Stimulated activated CD4-positive, alpha-beta T cell treated with anti-CD3 and anti-CD28 coated beads, Interleukin-1b, Interleukin-23, amount 100 ng/mL, for 48 hours (primary cell): ENCODE measurements around the gene TEN1.
"Not testable (repeated sequence)": the region's sequence is repeated elsewhere in the genome, so short reads cannot be mapped to it uniquely, and the experiment has no call there.

Experiments
- DNase-seq: peaks from one replicate; pipeline ENCODE4 v3.0.0-alpha.2; 2020

TEN1 gene, protein sequence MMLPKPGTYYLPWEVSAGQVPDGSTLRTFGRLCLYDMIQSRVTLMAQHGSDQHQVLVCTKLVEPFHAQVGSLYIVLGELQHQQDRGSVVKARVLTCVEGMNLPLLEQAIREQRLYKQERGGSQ

DNA sequence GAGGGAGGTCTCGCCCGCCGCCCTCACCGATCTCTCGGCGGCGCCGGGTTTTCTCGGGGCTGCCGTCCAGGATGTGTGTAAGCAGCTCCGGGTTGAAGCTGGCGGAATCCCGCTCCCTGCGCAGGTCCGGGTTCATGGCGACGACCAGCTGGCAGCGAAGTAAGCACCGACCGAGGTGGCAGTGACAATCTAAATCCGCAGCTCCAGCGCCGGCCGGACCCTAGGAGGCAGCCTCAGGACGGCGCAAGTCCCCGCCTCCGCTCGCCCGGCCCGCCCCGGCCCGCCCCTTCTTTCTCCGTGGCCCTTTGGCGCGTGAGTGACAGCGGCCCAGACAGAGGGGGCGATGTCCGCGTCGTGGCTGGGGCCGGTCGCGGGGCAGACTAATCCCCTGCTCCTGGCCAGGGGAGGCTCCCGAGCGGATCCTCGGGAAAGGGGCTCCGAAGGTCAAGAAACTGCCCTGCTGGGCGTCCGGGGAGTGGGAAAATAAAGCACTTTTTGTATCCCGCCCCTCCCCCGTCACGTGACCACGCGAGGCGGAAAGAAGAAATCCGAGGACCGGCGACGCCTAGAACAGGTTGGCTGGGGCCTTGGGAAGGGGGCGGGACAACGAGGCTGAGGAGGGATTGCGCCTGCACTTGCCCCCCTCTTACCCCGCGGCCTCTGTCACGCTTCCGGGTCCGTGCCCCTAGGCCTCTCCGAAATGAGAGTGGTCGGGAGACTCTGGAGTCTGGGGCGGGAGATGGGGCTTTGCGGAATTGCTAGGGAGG, at the start of gene TEN1, which contains the start of gene ACOX1:
TEN1 (plus strand) TSS at position 303 of the 767 bp plus-strand sequence. CDS start 6,953 bp downstream, outside the sequence.
ACOX1 (minus strand) TSS at position 229 of the 767 bp plus-strand sequence; CDS start at position 136, 93 bp downstream.
- peak; percentile 96 for DNase-seq

DNA sequence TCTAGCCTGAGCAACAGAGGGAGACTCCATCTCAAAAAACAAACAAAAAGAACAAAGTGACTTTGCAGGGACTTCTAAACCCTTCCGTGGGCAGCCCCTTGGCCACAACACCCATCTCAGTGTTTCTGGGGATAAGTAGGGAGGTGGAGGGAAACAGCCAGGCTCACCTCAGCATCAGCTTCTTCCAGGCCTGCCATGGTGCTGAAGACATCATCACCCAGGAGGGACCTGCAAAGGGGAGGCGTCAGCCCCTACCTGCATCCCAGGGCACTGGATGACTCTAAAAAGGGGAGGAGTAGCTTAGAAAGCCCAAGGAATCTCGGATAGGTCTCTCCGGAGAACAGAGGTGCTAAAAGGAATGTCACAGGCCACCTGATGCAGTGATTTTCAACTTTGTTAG, 48.0 kb upstream of the TEN1 start:
- no peak for DNase-seq

DNA sequence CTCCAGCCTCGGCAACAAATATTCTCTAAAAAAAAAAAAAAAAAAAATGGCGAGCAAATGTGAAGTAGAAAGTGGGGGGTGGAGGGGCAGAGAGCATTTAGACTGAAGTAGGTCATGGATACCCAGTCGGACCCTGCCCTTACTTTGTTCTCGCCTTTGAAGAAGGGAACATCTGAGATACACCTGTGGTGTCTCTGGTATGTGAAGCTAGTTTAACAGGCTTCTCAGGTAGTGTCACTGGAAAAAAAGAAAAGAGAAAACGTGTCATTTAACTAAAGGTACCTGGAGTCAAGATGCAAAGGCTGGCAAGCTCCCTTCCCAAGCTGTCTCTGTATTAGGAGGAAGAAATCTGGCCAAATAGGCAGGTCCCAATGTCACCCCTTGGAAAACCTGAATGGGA, 46.2 kb upstream of the TEN1 start:
- DNase-seq: no peak

DNA sequence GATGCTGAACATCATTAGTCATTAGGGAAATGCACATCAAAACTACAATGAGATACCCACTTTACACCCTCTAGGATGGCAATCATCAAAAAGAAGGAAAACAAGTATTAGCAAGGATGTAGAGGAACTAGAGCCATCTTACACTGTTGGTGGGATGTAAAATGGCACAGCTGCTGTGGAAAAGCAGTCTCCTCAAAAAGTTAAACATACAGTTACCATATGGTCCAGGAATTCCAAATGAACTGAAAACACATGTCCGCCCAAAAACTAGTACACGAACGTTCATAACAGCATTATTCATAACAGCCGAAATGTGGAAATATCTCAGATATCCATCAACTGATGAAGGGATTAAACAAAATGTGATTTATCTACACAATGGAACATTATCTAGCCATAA, 45.2 kb upstream of the TEN1 start:
- DNase-seq: no peak

DNA sequence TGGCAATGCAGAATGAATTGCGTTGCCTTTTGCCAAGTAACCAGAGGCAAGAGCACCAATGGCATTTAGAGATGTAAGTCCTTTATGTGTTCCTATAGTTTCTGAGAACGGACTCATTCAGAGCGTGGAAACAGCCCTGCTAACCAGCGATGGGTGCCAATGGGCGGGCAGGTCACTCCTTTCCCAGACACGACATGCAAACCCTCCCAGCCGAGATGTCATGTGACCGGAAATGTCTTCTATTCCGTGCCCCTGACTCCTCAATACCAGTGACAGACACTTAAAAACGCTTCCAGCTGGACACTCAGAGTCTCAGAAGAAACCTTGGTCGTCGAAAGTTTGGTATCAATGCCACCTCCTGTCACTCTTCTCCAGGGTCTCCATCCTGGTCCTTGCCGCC, 41.4 kb upstream of the TEN1 start:
- DNase-seq: no peak

DNA sequence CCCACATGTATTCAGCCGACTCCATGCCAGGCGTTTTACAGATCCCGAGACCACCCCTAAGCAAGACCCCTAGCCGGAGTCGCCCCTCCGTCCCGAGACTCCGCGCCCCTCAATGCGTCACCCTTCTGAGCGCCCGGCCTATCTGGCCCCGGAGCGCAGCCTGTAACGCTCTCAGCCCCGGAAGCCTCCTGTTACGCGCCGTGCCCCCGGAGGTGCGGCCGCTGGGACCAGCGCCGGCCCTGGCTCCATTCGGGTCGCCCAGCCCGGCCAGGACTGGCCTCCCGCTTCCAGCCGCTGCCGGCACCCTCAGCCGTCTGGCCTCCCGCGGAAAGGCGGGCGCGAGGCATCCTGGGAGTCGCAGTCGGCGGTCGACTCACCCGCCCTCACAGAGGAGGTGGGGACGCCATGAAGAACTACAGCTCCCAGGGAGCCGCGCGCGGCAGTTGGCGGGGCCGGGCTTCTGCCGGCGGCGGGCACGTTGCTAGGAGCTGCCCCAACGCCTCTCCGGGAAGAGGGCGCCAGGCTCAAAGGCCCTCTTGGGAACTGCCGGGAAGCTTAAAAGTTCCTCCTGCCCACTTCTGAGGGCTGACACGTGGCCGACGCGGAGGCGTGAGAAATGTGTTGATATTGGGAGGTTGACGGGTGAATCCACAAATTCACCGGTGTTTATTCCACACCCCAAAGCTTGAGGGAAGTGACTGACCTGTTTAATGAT, 38.2 kb upstream of the TEN1 start, which contains the start of gene FBF1:
FBF1 (minus strand) TSS at position 316 of the 715 bp plus-strand sequence. CDS start 2,893 bp downstream, outside the sequence.
- peak; percentile 88 for DNase-seq

DNA sequence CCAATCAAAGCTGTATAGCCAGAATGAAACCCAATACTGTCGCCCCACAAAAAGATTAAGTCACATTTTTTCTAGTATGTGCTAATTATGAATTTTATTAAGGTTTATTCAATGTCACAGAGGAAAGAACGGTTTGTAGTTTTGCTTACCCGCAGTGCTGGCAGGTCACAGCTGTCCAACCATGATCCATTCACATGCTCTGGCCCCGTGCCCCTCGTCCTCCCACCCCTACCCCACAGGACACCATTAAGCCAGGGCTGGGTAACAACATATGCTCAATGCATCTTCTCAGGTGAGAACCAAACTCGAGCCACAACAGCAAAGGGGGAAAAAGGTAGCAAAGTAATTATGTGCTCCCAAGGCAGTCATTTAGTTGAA, 37.6 kb upstream of the TEN1 start:
- no peak for DNase-seq

DNA sequence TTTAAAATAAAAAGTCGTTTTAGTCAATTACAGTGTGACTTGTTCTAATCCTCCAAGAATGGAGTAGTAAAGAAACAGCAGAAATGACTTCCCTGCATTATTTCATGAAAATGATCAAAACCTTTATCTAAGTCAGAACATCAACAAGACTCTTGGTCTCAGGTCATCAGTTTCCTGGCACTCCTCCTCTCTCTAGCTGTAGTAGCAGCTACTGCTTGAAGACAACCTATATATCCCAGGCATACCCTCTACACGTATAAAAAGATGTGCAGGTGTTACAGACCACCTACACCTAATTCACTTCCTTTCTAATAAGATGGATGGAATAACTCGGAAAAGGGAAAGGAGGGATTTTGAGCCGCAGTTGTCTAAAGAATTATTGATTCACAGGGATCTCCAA, 36.6 kb upstream of the TEN1 start:
- DNase-seq: no peak

DNA sequence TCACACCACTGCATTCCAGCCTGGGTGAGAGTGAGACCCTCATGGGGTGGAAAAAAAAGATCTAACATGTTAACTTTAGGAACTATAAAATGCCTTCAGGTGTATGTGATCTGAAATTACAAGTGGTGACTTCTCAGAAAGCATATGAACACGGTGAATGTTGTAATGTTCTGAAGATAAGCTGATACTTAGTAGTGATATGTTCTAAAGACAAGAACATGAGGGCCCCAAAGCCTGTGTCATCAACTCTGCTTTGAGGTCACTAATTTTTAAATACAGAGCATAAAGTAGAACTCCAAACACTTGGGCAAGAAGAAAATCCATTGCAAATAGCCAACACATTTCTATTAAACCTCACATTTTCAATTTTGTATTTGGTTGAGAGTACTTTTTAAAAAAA, 35.5 kb upstream of the TEN1 start:
- DNase-seq: no peak

DNA sequence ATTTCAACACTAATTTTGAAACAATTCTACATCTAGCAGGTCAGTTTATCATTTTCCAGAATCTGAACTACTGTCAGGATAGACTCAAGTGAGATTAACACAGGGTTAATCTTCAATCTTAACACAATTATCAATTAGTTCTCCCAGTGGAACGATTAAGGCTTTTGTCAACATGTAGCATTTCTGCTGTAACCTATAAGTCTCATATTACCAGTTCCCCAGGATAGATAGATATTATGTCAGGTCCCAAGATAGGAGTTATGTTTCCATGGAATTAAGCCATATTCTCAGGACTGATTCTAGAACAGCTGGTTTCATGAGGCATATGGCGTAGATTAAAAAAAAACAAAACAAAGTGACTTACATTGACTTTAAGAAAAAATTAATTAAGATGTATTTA, 33.8 kb upstream of the TEN1 start:
- DNase-seq: no peak

DNA sequence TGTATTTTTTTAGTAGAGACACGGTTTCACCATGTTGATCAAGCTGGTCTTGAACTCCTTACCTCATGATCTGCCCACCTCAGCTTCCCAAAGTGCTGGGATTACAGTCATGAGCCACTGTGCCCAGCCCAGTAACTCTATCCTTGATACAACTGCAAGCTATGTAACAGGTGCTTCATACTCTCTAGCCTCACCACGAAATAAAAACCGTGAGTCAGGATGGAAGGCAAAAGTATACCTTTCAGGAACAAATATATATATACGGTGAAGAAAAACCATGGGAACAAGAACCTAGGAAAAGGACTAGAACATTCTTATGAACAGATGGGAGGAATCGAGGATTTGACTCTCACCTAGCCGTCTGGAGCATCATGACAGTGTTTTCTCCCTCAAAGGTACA, 28.6 kb upstream of the TEN1 start:
- no peak for DNase-seq

DNA sequence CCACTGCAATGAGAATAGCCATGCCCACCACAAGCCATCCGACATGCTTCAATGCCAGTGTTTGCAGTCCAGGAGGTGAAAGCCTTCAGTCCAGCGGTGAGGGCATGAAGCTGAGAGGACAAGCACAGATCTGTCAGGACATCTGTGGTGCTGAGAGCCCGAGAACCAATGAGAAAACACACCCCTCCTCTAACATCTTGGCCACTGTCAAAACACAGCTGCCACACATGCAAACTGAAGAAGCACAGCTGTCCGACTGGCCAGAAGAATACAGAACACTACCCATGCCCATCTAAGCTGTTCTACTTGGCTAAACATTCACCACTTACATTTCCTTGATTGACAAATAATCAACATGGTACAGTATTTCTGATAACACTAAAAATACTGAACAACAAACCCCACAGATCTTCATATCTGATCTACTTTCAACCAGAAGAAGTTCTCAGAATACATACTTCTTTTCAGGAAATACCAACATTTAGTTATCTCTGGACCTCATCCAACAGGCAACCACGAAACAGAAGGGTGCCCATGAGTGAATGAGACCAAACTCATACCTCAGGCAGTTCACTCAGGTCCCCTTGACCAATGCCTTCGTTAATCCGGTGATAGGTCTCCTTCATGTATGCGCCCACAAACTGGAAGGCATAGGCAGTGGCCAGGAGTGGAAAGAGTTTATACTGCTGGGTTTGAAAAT, 28.0 kb upstream of the TEN1 start:
- no peak for DNase-seq

DNA sequence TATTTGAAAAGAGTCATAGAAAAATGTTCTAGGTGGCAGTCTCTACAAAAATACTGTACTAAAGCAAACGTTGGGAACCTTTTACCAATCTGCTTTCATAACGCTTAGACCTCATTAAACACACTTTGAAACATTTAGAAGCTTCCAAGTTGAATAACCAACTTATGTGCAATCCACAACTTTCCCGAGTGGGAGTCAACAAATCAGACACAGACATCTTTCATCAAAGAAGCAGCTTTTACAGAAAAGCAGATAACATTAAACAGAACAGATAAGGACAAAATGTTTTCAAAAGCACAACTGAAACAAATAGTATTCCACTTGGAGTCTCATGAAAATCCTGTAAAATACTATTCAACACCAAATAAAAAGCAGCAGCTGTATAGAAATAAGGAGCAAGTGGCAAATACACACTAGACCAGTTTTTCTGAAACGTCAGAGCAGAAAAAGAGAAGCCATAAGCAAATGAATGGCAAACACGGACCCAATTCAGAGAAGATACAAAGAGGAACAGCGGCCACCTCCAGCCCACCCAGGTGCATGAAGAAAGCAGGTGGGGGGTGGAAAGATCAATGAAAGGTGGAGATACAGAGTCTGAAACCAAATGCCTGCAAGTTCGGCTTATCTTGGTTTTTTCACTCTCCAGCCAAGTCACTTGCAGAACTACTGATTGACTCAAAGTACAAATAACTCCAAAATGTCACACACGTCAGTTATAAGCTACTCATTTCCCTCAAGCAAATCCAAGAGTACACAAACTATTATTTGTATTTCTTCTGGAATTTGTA, 19.8 kb upstream of the TEN1 start:
- no peak for DNase-seq

DNA sequence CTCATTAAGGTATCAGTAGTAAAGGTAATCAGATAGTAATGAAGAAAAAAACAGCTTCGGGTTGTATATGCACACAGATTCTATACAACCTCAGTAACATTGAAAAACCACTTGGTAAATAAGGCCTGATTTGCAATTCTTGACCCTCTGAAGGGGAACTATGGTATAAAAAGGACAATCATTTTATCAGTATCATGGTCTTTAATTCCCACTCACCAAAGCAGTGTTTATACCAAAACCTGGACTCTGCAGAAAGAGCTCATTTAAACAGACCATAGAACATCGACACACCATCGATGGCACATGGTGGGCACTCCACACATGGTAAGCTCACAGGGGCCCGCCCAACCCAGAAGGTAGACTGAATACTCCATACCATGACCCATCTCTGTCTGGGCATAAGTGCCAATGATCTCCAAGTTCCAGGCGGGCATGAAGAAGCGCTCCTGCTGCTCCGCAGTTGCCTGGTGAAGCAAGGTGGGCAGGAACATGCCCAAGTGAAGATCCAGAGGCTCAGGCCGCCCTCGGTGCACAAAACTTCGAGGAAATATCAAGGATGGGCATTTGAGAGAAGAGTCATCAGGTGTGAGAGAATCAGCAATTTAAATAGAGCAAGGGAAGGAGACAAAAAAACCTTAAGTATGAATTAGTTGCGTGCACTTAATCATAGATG, 19.1 kb upstream of the TEN1 start:
- no peak for DNase-seq

DNA sequence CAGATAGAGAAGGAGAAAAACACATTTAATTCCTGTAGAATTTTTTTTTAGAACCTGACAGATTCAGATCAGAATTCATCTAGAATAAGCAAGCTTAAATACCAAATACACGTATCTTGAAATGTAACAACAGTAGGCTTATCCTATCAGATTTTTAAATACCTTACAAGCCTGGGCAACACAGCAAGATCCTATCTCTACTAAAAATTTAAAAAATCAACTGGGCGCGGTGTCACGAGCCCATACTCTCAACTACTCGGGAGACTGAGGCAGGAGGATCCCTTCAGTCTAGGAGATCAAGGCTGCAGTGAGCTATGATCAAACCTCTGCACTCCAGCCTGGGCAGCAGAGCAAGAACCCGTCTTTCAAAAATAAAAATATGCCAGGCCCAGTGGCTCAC, 13.6 kb upstream of the TEN1 start:
- DNase-seq: no peak

DNA sequence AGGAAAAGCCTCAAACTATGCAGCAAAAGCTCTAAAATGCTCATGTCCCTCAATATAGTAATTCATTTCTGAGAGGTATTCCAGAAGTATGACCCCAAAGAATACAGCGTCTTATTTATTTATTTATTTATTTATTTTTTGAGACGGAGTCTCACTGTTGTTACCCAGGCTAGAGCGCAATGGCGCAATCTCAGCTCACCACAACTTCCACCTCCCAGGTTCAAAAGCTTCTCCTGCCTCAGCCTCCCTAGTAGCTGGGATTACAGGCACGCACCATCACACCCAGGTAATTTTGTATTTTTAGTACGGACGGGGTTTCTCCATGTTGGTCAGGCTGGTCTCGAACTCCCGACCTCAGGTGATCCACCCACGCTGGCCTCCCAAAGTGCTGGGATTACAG, 10.0 kb upstream of the TEN1 start:
- not testable (repeated sequence) for DNase-seq

DNA sequence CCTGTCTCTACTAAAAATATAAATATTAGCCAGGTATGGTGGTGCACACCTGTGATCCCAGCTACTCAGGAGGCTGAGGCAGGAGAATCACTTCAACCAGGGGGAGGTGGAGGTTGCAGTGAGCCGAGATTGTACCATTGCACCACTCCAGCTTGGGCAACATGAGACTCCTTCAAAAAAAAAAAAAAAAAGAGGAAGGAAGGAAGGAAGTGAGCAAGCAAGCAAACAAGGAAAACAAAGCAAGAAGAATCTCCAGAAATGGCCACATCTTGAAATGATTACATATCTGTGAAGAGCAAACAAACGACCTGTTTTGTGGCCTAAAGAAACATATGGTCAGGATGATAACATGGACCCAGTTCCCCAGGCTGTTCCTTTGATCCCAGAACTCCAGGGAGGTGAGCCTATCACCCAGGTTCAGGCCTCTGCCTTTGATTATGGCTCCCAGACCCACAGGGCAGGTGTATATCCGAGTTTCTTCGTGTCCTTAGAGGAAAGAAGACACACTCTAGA, 9.0 kb upstream of the TEN1 start:
- DNase-seq: no peak

DNA sequence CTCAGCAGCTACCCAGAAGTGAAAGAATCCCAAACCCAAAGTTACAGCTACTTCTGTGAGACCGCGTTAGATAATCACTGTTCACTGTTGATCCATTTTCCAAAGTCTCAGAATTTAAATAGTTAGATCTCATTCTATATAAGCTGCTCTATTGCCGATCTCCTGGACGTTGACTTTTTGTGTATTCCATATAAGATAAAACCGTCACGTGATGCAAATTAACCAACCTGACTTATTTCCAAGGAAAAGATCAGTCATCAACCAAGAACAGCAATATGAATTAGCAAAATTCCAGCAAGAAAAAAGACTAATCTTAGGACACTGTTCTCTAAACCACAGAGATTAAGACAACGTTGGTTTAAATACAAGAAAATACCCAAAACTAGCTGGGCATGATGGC, 8.4 kb upstream of the TEN1 start:
- no peak for DNase-seq

DNA sequence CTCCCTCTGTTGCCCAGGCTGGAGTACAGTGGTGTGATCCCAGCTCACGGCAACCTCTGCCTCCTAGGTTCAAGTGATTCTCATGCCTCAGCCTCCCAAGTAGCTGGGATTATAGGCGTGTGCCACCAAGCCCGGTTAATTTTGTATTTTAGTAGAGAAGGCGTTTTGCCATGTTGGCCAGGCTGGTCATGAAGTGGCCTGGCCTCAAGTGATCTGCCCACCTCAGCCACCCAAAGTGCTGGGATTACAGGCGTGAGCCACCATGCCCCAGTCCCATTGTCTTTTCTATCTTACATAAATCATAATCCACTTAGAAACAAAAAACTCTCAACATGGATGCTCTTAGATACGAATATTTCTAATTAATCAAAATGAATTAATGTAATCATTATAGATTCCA, 3.9 kb upstream of the TEN1 start:
- DNase-seq: not testable (repeated sequence)

DNA sequence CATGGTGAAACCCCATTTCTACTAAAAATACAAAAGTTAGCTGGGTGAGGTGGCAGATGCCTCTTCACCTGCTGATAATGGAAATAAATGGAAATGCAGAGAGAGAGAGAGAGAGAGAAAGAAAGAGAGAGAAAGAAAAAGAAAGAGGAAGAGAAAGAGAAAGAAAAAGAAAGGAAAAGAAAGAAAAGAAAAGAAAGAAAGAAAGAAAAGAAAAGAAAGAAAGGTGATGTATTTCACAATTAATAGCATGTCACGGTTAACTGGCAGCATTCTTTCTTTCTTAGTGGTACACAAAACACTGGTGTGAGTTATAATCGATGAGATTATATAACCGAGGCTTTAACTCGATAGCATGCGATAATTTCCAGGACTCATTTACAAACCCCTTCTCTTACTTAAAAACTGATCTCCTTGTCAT, 3.3 kb upstream of the TEN1 start:
- no peak for DNase-seq

DNA sequence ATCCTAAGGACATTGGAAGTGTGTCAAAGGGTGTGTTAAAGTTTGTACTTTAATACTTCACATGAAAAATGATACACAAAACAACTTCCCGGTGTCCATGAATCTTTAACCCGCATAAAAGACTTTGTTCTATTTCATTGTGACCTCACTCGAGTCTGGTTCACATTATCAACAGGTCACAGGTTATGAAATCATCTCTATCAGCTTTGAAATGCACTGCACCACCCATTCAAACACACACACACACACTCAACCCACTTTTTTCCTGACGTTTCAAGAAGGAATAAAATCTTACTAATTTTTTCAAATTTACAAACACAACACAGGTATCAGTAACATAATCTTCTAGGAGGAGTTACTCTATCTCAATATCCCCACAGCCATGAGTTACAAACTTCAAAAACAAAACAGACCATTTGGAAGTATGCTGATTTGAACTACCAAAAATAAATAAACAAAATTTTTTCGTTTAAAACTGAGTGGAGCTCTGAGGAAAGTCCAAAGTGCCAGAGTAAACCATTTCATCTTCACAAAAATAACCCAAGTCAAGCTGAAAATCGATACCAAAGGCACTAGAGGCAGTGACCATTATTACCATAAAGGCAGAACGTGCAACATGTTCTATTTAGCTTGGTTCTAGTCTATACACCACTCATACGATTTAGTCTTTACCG, 2.7 kb upstream of the TEN1 start:
- DNase-seq: no peak
